Lower lobe of right lung (tissue), 2 donors: ENCODE measurements around the gene SMIM35. TPM values are rescaled to one million over a fixed set of nuclear protein-coding genes. Genes with fewer than 3 reads are reported as not detected.
A peak's percentile ranks its signal among the peaks of the same experiment; 100 is the strongest.

Source experiments
- ATAC-seq, 2 donors: fragments of 200-7000 bp; cut with Tn5 transposase; one replicate each; pipeline ENCODE4 v1.9.1; 2020 to 2022; ENCODE audit warnings: mild to moderate bottlenecking in 2 of 2, moderate library complexity in 2 of 2
- DNase-seq: peaks from one replicate; pipeline ENCODE4 v3.0.0-alpha.2; 2020
- H3K27ac ChIP-seq: fragments of 200-600 bp; one replicate; pipeline ENCODE4 v1.8.0; 2022
- H3K27me3 ChIP-seq: fragments of 200-600 bp; one replicate; pipeline ENCODE4 v1.8.0; 2022; ENCODE audit warnings: low read depth
- H3K36me3 ChIP-seq: fragments of 200-600 bp; one replicate; pipeline ENCODE4 v1.8.0; 2022; ENCODE audit warnings: mild to moderate bottlenecking
- H3K4me1 ChIP-seq: fragments of 200-600 bp; one replicate; pipeline ENCODE4 v1.8.0; 2022
- H3K4me3 ChIP-seq: fragments of 200-600 bp; one replicate; pipeline ENCODE4 v1.8.0; 2022; ENCODE audit warnings: mild to moderate bottlenecking
- H3K9me3 ChIP-seq: fragments of 200-600 bp; one replicate; pipeline ENCODE4 v1.8.0; 2022
- intact Hi-C: fragments of 100-400 bp; cut with DNase I; formaldehyde crosslinking; loops from one replicate; pipeline ENCODE4 v1.11.0; 2022
- total RNA-seq: library from RNA; stranded (reverse); fragmentation: NEBNext Ultra II Directional; extraction: Animal tissue kit (Norgen Biotek cat#: 25700); gene quantifications from one replicate; pipeline ENCODE4 v1.2.1, GENCODE V29; 2021
- TF ChIP-seq, protein P1 (sequence below): fragments of 200-600 bp; IDR thresholded peaks from one replicate; pipeline ENCODE4 v1.8.0; 2022; ENCODE audit warnings: antibody characterized with exemption, mild to moderate bottlenecking
- donor health status: DM: no; HTN: yes; CAD: no; lungs with severe emphysema.

The SMIM35 gene
- total RNA-seq, 1 donor from 2014 or later: not detected

DNA sequence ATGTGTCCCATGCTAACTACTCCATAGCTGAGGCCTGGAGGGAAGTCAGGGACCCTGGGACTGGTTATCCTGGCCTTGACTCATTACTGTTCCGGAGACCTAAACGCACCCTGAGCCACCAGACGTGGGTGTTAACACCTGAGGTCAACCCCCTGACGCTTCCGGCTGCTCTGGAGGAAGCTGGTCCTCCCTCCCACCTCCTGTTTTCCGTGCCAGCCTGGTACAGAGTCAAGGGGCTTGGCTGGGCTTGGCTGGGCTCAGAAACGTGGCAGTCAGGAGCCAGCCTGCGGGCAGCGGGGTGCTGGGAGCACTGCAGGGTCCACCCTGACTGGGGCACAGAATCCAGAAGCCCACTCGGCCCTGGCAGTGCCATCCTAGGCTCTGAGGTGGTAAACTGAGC lies 7.3 kb downstream of the SMIM35 start:
- H3K4me3 ChIP-seq: no peak overlapping the region
- no peaks in the 10 kb centered on the region for H3K9me3 ChIP-seq
- intact Hi-C loops: no loop called here
- H3K27ac ChIP-seq: no peak overlapping the region
- no peaks in the 10 kb centered on the region for H3K36me3 ChIP-seq
- no peak for DNase-seq
- no peak for ATAC-seq
- TF ChIP-seq, protein P1, sequence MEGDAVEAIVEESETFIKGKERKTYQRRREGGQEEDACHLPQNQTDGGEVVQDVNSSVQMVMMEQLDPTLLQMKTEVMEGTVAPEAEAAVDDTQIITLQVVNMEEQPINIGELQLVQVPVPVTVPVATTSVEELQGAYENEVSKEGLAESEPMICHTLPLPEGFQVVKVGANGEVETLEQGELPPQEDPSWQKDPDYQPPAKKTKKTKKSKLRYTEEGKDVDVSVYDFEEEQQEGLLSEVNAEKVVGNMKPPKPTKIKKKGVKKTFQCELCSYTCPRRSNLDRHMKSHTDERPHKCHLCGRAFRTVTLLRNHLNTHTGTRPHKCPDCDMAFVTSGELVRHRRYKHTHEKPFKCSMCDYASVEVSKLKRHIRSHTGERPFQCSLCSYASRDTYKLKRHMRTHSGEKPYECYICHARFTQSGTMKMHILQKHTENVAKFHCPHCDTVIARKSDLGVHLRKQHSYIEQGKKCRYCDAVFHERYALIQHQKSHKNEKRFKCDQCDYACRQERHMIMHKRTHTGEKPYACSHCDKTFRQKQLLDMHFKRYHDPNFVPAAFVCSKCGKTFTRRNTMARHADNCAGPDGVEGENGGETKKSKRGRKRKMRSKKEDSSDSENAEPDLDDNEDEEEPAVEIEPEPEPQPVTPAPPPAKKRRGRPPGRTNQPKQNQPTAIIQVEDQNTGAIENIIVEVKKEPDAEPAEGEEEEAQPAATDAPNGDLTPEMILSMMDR: no peak
- H3K4me1 ChIP-seq: peaks cover 12% of the 10 kb centered on the region
- H3K27me3 ChIP-seq: peaks cover 3% of the 10 kb centered on the region

- peaks cover 3% of the 10 kb centered on the region for H3K27me3 ChIP-seq
- H3K36me3 ChIP-seq: no peaks in the 10 kb centered on the region
- intact Hi-C loops: no loop called here
- TF ChIP-seq, protein P1: no peak
- no peak overlapping the region for H3K4me3 ChIP-seq
- ATAC-seq (no peak), DNase-seq (no peak)
- peaks cover 7% of the 10 kb centered on the region for H3K4me1 ChIP-seq
- no peaks in the 10 kb centered on the region for H3K9me3 ChIP-seq
- H3K27ac ChIP-seq: no peak overlapping the region
Measured at GRCh38 chr11:118078911-118079411, 7.8 kb downstream of the SMIM35 start.

GRCh38 chr11:118076754-118077281 lies 9.9 kb downstream of the SMIM35 start, which contains the start of gene TMPRSS4:
Gene TMPRSS4, plus strand, starts transcription at chr11:118077078. Its CDS starts 225 bp downstream, at chr11:118077303.
- Histone ChIP-seq H3K27ac (no peak within 1 kb of the TSS), H3K36me3 (no peaks in the 10 kb centered on the region), H3K4me1 (no peaks in the 10 kb centered on the region), H3K4me3 (no peak within 1 kb of the TSS), H3K27me3 (peaks cover 3% of the 10 kb centered on the region), H3K9me3 (no peaks in the 10 kb centered on the region)
- peak; percentile 60 for DNase-seq
- TF ChIP-seq, protein P1: no peak
- intact Hi-C loops: no loop called here
- ATAC-seq: peak; percentile 47 to 81

DNA sequence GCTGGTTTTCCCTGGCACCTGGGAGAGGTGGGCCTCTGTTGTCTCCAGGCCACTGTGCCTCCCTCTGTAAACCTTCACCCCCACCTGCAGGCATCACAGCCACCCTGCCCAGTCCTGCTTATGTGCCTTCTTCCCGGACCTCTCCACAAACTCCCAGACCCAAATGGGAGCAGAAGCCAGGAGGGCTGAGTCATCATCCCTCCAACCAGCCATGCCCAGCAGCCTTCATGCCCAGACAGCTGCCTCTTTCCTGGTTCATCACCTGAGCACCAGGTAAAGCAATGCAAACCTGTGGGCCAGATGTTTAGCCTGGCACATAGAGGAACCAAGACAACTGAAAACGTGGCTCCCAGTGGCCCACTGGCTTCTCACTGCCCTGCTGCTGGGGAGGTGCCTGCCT lies 12.0 kb downstream of the SMIM35 start:
- Histone ChIP-seq H3K27ac (no peak overlapping the region), H3K4me3 (no peak overlapping the region), H3K27me3 (peaks cover 3% of the 10 kb centered on the region), H3K36me3 (no peaks in the 10 kb centered on the region), H3K9me3 (no peaks in the 10 kb centered on the region), H3K4me1 (no peaks in the 10 kb centered on the region)
- intact Hi-C loops: no loop called here
- TF ChIP-seq, protein P1: no peak
- no peak for ATAC-seq
- DNase-seq: no peak

- TF ChIP-seq, protein P1: no peak
- no peak for ATAC-seq
- no peak for DNase-seq
- H3K4me3 ChIP-seq: no peak overlapping the region
- H3K36me3 ChIP-seq: no peaks in the 10 kb centered on the region
- H3K27ac ChIP-seq: no peak overlapping the region
- intact Hi-C loops: no loop called here
- no peaks in the 10 kb centered on the region for H3K4me1 ChIP-seq
- H3K27me3 ChIP-seq: no peaks in the 10 kb centered on the region
- H3K9me3 ChIP-seq: no peaks in the 10 kb centered on the region
Measured at GRCh38 chr11:118074091-118074685, 12.6 kb downstream of the SMIM35 start.
